ENCODE measurements around the gene ZNF543.

- TF ChIP-seq CTCF (IDR thresholded peaks at IDR 0.05; ENCODE audit: borderline replicate concordance, extremely low read depth, low read length, poor library complexity, severe bottlenecking) (no peak), EZH2 (IDR thresholded peaks at IDR 0.05; ENCODE audit: borderline replicate concordance, low read depth, low read length, severe bottlenecking) (no peak)
Observed at GRCh38 chr19:57350877-57351805, 30.9 kb downstream of the ZNF543 start, which contains the start of gene ZNF304.

Measured in DND-41 (cell line).